IMR-90 (cell line): ENCODE measurements around the gene MSI2. TPM values are rescaled to one million over a fixed set of nuclear protein-coding genes. Genes with fewer than 3 reads are reported as not detected.

ENCODE experiments used
- ATAC-seq: fragments of 200-7000 bp; cut with Tn5 transposase; 2 replicates; pipeline ENCODE4 v1.9.1; 2020; ENCODE audit warnings: low read depth, mild to moderate bottlenecking, moderate library complexity
- BruUV-seq: library from RNA; stranded (reverse); fragments of 400-500 nt; replicated peaks from 2 replicates; lab custom pipeline; 2021; lab: Mats Ljungman, UMichigan
- CTCF ChIA-PET: fragments of 300-600 bp; formaldehyde crosslinking; extraction: SDS; loops from one replicate; lab custom pipeline; 2021; ENCODE audit warnings: antibody characterized with exemption; lab: Yijun Ruan, JAX
- POLR2A ChIA-PET: fragments of 300-600 bp; sonication (Branson Sonifier 250); formaldehyde crosslinking; loops from one replicate; lab custom pipeline; 2022; ENCODE audit warnings: antibody characterized with exemption; ENCODE audit not compliant: unreplicated experiment; lab: Charles Lee
- DNase-seq: peaks from one replicate; pipeline ENCODE4 v3.0.0; 2013
- H2AFZ ChIP-seq: replicated peaks from 2 replicates; pipeline ENCODE3; 2013; ENCODE audit warnings: low read length, mild to moderate bottlenecking; ENCODE audit not compliant: poor library complexity
- H2AK5ac ChIP-seq: 2 replicates; pipeline ENCODE4 v1.6.1; 2013; ENCODE audit warnings: low read depth, low read length, inconsistent platforms
- H2AK9ac ChIP-seq: replicated peaks from 2 replicates; pipeline ENCODE3; 2013; ENCODE audit warnings: mild to moderate bottlenecking, low read depth, low read length, moderate library complexity; ENCODE audit not compliant: poor library complexity
- H2BK120ac ChIP-seq: 2 replicates; pipeline ENCODE4 v1.6.1; 2013; ENCODE audit warnings: low read depth, low read length, inconsistent platforms
- H2BK15ac ChIP-seq: 3 replicates; pipeline ENCODE4 v1.6.1; 2013; ENCODE audit warnings: low read depth, low read length, inconsistent platforms
- H2BK20ac ChIP-seq: 2 replicates; pipeline ENCODE4 v1.6.1; 2013; ENCODE audit warnings: low read depth, mild to moderate bottlenecking, inconsistent platforms, low read length, moderate library complexity
- H2BK5ac ChIP-seq: 2 replicates; pipeline ENCODE4 v1.6.1; 2013; ENCODE audit warnings: mild to moderate bottlenecking, low read depth, low read length, inconsistent platforms; ENCODE audit not compliant: poor library complexity, severe bottlenecking
- H3K14ac ChIP-seq: replicated peaks from 2 replicates; pipeline ENCODE4 v1.6.1; 2013; ENCODE audit warnings: low read depth, low read length, inconsistent platforms
- H3K18ac ChIP-seq: 2 replicates; pipeline ENCODE4 v1.6.1; 2013; ENCODE audit warnings: low read depth, low read length, control low read depth
- H3K23ac ChIP-seq: 2 replicates; pipeline ENCODE4 v1.6.1; 2013; ENCODE audit warnings: low read depth, low read length, inconsistent platforms
- H3K27ac ChIP-seq: 2 replicates; pipeline ENCODE4 v1.5.1; 2013; ENCODE audit warnings: mild to moderate bottlenecking, control low read depth, low read length; ENCODE audit not compliant: insufficient read depth
- H3K27me3 ChIP-seq: 2 replicates; pipeline ENCODE4 v1.6.1; 2013; ENCODE audit warnings: low read length; ENCODE audit not compliant: control insufficient read depth, insufficient read depth
- H3K36me3 ChIP-seq: 2 replicates; pipeline ENCODE4 v1.6.1; 2013; ENCODE audit warnings: low read length, mixed read lengths; ENCODE audit not compliant: control insufficient read depth, insufficient read depth
- H3K4ac ChIP-seq: 2 replicates; pipeline ENCODE4 v1.6.1; 2013; ENCODE audit warnings: low read depth, low read length, inconsistent platforms
- H3K4me1 ChIP-seq: 2 replicates; pipeline ENCODE4 v1.6.1; 2013; ENCODE audit warnings: low read length, mixed read lengths; ENCODE audit not compliant: control insufficient read depth, insufficient read depth
- H3K4me2 ChIP-seq: 2 replicates; pipeline ENCODE4 v1.6.1; 2013; ENCODE audit warnings: low read depth, mild to moderate bottlenecking, control low read depth, low read length, moderate library complexity
- H3K4me3 ChIP-seq: 2 replicates; pipeline ENCODE4 v1.5.1; 2013; ENCODE audit warnings: low read depth, mild to moderate bottlenecking, control low read depth, low read length, moderate library complexity; ENCODE audit not compliant: insufficient read depth
- H3K56ac ChIP-seq: 2 replicates; pipeline ENCODE4 v1.6.1; 2013; ENCODE audit warnings: low read length, inconsistent platforms; ENCODE audit not compliant: insufficient read depth; ENCODE audit errors: extremely low read depth
- H3K79me1 ChIP-seq, 2 experiments: 2 replicates each; pipeline ENCODE4 v1.6.1; 2013; ENCODE audit warnings: low read length in 2 of 2, inconsistent platforms in 1 of 2, low read depth in 1 of 2
- H3K9ac ChIP-seq: 2 replicates; pipeline ENCODE4 v1.6.1; 2013; ENCODE audit warnings: low read depth, low read length, control low read depth
- H3K9me1 ChIP-seq: 2 replicates; pipeline ENCODE4 v1.6.1; 2013; ENCODE audit warnings: low read length, inconsistent platforms; ENCODE audit not compliant: insufficient read depth
- H3K9me3 ChIP-seq: 2 replicates; pipeline ENCODE4 v1.6.1; 2013; ENCODE audit warnings: low read length; ENCODE audit not compliant: control insufficient read depth, insufficient read depth
- H4K20me1 ChIP-seq: 2 replicates; pipeline ENCODE4 v1.6.1; 2013; ENCODE audit warnings: low read length, inconsistent platforms; ENCODE audit not compliant: insufficient read depth
- H4K5ac ChIP-seq: 2 replicates; pipeline ENCODE4 v1.6.1; 2013; ENCODE audit warnings: mild to moderate bottlenecking, low read depth, low read length, control low read depth
- H4K8ac ChIP-seq, 2 experiments: 2 replicates each; pipeline ENCODE4 v1.6.1; 2013; ENCODE audit warnings: low read depth in 2 of 2, low read length in 2 of 2, control low read depth in 1 of 2, inconsistent platforms in 1 of 2
- H4K91ac ChIP-seq: 2 replicates; pipeline ENCODE4 v1.6.1; 2013; ENCODE audit warnings: low read depth, low read length, inconsistent platforms; ENCODE audit not compliant: insufficient read depth
- RCOR1 ChIP-seq: IDR thresholded peaks from 2 replicates; pipeline ENCODE4 v1.6.1; 2012; ENCODE audit warnings: mild to moderate bottlenecking, low read length, improper control_type of control experiment; ENCODE audit not compliant: insufficient replicate concordance
- WGBS, 2 experiments: methylation state at CpG; one replicate each; pipeline versions ENCODE4 v1.1.5 to v1.1.7; 2013; ENCODE audit warnings: missing lambda C conversion rate in 2 of 2; ENCODE audit not compliant: insufficient read length in 1 of 2; ENCODE audit errors: extremely low coverage in 2 of 2; 5-methylcytosine and 5-hydroxymethylcytosine counted together
- dilution Hi-C: fragments of 300-500 bp; cut with HindIII; formaldehyde crosslinking; loops from one replicate; pipeline ENCODE4 v1.14.3; 2018; ENCODE audit warnings: low sequenced_read_pairs; ENCODE audit not compliant: unreplicated experiment
- in situ Hi-C: fragments of 300-500 bp; cut with MboI; formaldehyde crosslinking; loops from 3 replicates; pipeline ENCODE4 v1.14.3; 2019; ENCODE audit warnings: low sequenced_read_pairs, inconsistent platforms, mixed read lengths
- intact Hi-C: fragments of 100-400 bp; cut with micrococcal nuclease; formaldehyde crosslinking; loops from 2 replicates; pipeline ENCODE4 v1.10.0; 2022
- polyA plus RNA-seq, 3 experiments: library from polyadenylated mRNA; depleted of rRNA; stranded (reverse); fragments of >200 nt; gene quantifications; 2 replicates each; pipeline ENCODE4 v1.2.3, GENCODE V29; 2012; ENCODE audit warnings: low replicate concordance in 1 of 3
- total RNA-seq: library from RNA; depleted of rRNA; stranded (reverse); fragments of >200 nt; gene quantifications from 2 replicates; pipeline ENCODE4 v1.2.3, GENCODE V29; 2012

The MSI2 gene
- total and polyA plus RNA-seq, 2 of the 4 experiments (the other 2 are of a cell fraction), result 13.0 to 16.0 TPM

GRCh38 chr17:57319806-57320205, 63.5 kb downstream of the MSI2 start:
- DNase-seq (no peak), ATAC-seq (no peak)
- H2BK20ac ChIP-seq, result no peak overlapping the region
- H4K8ac ChIP-seq, result no peak overlapping the region
- H3K23ac ChIP-seq, result no peak overlapping the region
- no peak overlapping the region for H3K4me3 ChIP-seq
- no peak for TF ChIP-seq RCOR1
- WGBS, 2 experiments, result 86% methylated on average over 4 of the region's 9 CpGs; no CpG with 5 or more reads in 1 of the 2 experiments
- no peak overlapping the region for H2BK15ac ChIP-seq
- no peak overlapping the region for H2AFZ ChIP-seq
- no peak overlapping the region for H3K4ac ChIP-seq
- H3K4me1 ChIP-seq, result no peaks in the 10 kb centered on the region
- CTCF ChIA-PET, result no interaction called here
- H3K9me3 ChIP-seq, result no peaks in the 10 kb centered on the region
- H3K14ac ChIP-seq, result no peak overlapping the region
- H4K91ac ChIP-seq, result no peak overlapping the region
- H2AK9ac ChIP-seq, result no peak overlapping the region
- H3K4me2 ChIP-seq, result no peak overlapping the region
- peaks cover 2% of the 10 kb centered on the region; the same call in 1 of the 2 replicates for H3K36me3 ChIP-seq
- dilution Hi-C loops, result no loop called here
- H3K9ac ChIP-seq, result no peak overlapping the region
- POLR2A ChIA-PET, result no interaction called here
- H3K79me1 ChIP-seq, result peaks cover 2 to 3% of the 10 kb centered on the region in 2 experiments; a peak in 1 of 4 replicates
- intact Hi-C loops, result no loop called here
- H2AK5ac ChIP-seq, result no peak overlapping the region
- H3K18ac ChIP-seq, result no peak overlapping the region
- H3K27ac ChIP-seq, result no peak overlapping the region
- peaks cover 2% of the 10 kb centered on the region; the same call in 1 of the 2 replicates for H3K9me1 ChIP-seq
- no peaks in the 10 kb centered on the region; the same call in 1 of the 2 replicates for H4K20me1 ChIP-seq
- in situ Hi-C loops, result no loop called here
- H2BK120ac ChIP-seq, result no peak overlapping the region
- H2BK5ac ChIP-seq, result no peak overlapping the region
- no peak overlapping the region for H4K5ac ChIP-seq
- H3K56ac ChIP-seq, result no peak overlapping the region
- no peaks in the 10 kb centered on the region for H3K27me3 ChIP-seq
- no TSS peak for BruUV-seq
